Activated naive CD8-positive, alpha-beta T cell treated with anti-CD3 and anti-CD28 coated beads, Interleukin-2, amount 50 U/mL, for 24 hours (primary cell): ENCODE data around the gene POLR1D.

Experiments
- ATAC-seq: fragments of 150-1000 bp; cut with Tn5 transposase; one replicate; pipeline ENCODE4 v1.10.0; 2021
- DNase-seq: peaks from one replicate; pipeline ENCODE4 v3.0.0; 2021
- H3K27ac Mint-ChIP-seq: one replicate; pipeline ENCODE4 v1.8.0; 2021; ENCODE audit warnings: mild to moderate bottlenecking, mixed read lengths
- H3K27me3 Mint-ChIP-seq: one replicate; pipeline ENCODE4 v1.8.0; 2021; ENCODE audit warnings: mixed read lengths
- H3K36me3 Mint-ChIP-seq: one replicate; pipeline ENCODE4 v1.8.0; 2021; ENCODE audit warnings: low read depth, mixed read lengths
- H3K4me1 Mint-ChIP-seq: one replicate; pipeline ENCODE4 v1.8.0; 2021; ENCODE audit warnings: mixed read lengths
- H3K4me3 Mint-ChIP-seq: one replicate; pipeline ENCODE4 v1.8.0; 2021; ENCODE audit warnings: mild to moderate bottlenecking, moderate library complexity, mixed read lengths
- H3K9me3 Mint-ChIP-seq: one replicate; pipeline ENCODE4 v1.8.0; 2021; ENCODE audit warnings: mixed read lengths

POLR1D gene

GRCh38 chr13:27639186-27639585, 17.5 kb downstream of the POLR1D start:
- ATAC-seq, result no peak
- no peak overlapping the region for H3K27ac Mint-ChIP-seq
- H3K27me3 Mint-ChIP-seq, result no peaks in the 10 kb centered on the region
- peaks cover 51% of the 10 kb centered on the region for H3K4me1 Mint-ChIP-seq
- H3K36me3 Mint-ChIP-seq, result peaks cover 25% of the 10 kb centered on the region
- H3K9me3 Mint-ChIP-seq, result no peaks in the 10 kb centered on the region
- no peak overlapping the region for H3K4me3 Mint-ChIP-seq
- DNase-seq, result no peak

- ATAC-seq (no peak), DNase-seq (no peak)
- H3K36me3 Mint-ChIP-seq, result peaks cover 41% of the 10 kb centered on the region
- no peak overlapping the region for H3K4me3 Mint-ChIP-seq
- no peaks in the 10 kb centered on the region for H3K9me3 Mint-ChIP-seq
- H3K27me3 Mint-ChIP-seq, result no peaks in the 10 kb centered on the region
- H3K4me1 Mint-ChIP-seq, result peaks cover 42% of the 10 kb centered on the region
- H3K27ac Mint-ChIP-seq, result no peak overlapping the region
Observed at GRCh38 chr13:27641711-27642502, 20.2 kb downstream of the POLR1D start.

- H3K4me1 Mint-ChIP-seq, result peaks cover 31% of the 10 kb centered on the region
- H3K9me3 Mint-ChIP-seq, result no peaks in the 10 kb centered on the region
- no peak overlapping the region for H3K4me3 Mint-ChIP-seq
- no peak for DNase-seq
- H3K27ac Mint-ChIP-seq, result no peak overlapping the region
- no peaks in the 10 kb centered on the region for H3K27me3 Mint-ChIP-seq
- H3K36me3 Mint-ChIP-seq, result peaks cover 43% of the 10 kb centered on the region
- ATAC-seq, result peak; percentile 20
Observed at GRCh38 chr13:27643334-27644132, 21.8 kb downstream of the POLR1D start.

GRCh38 chr13:27644302-27644701, 22.6 kb downstream of the POLR1D start:
- Mint-ChIP-seq H3K4me3 (no peak overlapping the region), H3K27ac (no peak overlapping the region), H3K27me3 (no peaks in the 10 kb centered on the region), H3K9me3 (no peaks in the 10 kb centered on the region), H3K36me3 (peaks cover 46% of the 10 kb centered on the region), H3K4me1 (peaks cover 28% of the 10 kb centered on the region)
- ATAC-seq, result no peak
- no peak for DNase-seq

GRCh38 chr13:27650312-27650711, 28.6 kb downstream of the POLR1D start:
- Mint-ChIP-seq H3K27me3 (no peaks in the 10 kb centered on the region), H3K36me3 (peaks cover 59% of the 10 kb centered on the region), H3K27ac (no peak overlapping the region), H3K4me3 (no peak overlapping the region), H3K9me3 (peaks cover 17% of the 10 kb centered on the region), H3K4me1 (peaks cover under 1% of the 10 kb centered on the region)
- DNase-seq, result no peak
- no peak for ATAC-seq

- no peak for ATAC-seq
- Mint-ChIP-seq H3K27me3 (no peaks in the 10 kb centered on the region), H3K36me3 (peaks cover 37% of the 10 kb centered on the region), H3K4me1 (no peaks in the 10 kb centered on the region), H3K27ac (no peak overlapping the region), H3K4me3 (no peak overlapping the region), H3K9me3 (peaks cover 17% of the 10 kb centered on the region)
- DNase-seq, result no peak
Observed at GRCh38 chr13:27654059-27654458, 32.4 kb downstream of the POLR1D start.

GRCh38 chr13:27654816-27655215, 33.1 kb downstream of the POLR1D start:
- ATAC-seq, result no peak
- Mint-ChIP-seq H3K36me3 (peaks cover 34% of the 10 kb centered on the region), H3K4me1 (no peaks in the 10 kb centered on the region), H3K9me3 (peaks cover 12% of the 10 kb centered on the region), H3K27me3 (no peaks in the 10 kb centered on the region), H3K27ac (no peak overlapping the region), H3K4me3 (no peak overlapping the region)
- no peak for DNase-seq

GRCh38 chr13:27657724-27658123, 36.0 kb downstream of the POLR1D start:
- DNase-seq (no peak), ATAC-seq (no peak)
- no peaks in the 10 kb centered on the region for H3K4me1 Mint-ChIP-seq
- no peaks in the 10 kb centered on the region for H3K27me3 Mint-ChIP-seq
- no peak overlapping the region for H3K4me3 Mint-ChIP-seq
- no peak overlapping the region for H3K27ac Mint-ChIP-seq
- H3K36me3 Mint-ChIP-seq, result peaks cover 19% of the 10 kb centered on the region
- H3K9me3 Mint-ChIP-seq, result no peaks in the 10 kb centered on the region

- Mint-ChIP-seq H3K9me3 (no peaks in the 10 kb centered on the region), H3K27ac (no peak overlapping the region), H3K4me3 (no peak overlapping the region), H3K36me3 (peaks cover 19% of the 10 kb centered on the region), H3K4me1 (no peaks in the 10 kb centered on the region), H3K27me3 (no peaks in the 10 kb centered on the region)
- ATAC-seq (no peak), DNase-seq (no peak)
Observed at GRCh38 chr13:27658546-27658945, 36.9 kb downstream of the POLR1D start.

- peaks cover 15% of the 10 kb centered on the region for H3K36me3 Mint-ChIP-seq
- no peak for DNase-seq
- no peaks in the 10 kb centered on the region for H3K4me1 Mint-ChIP-seq
- H3K9me3 Mint-ChIP-seq, result no peaks in the 10 kb centered on the region
- H3K4me3 Mint-ChIP-seq, result no peak overlapping the region
- H3K27me3 Mint-ChIP-seq, result no peaks in the 10 kb centered on the region
- no peak for ATAC-seq
- no peak overlapping the region for H3K27ac Mint-ChIP-seq
Observed at GRCh38 chr13:27659145-27659865, 37.6 kb downstream of the POLR1D start.

- DNase-seq (no peak), ATAC-seq (no peak)
- Mint-ChIP-seq H3K36me3 (peaks cover 20% of the 10 kb centered on the region), H3K4me1 (no peaks in the 10 kb centered on the region), H3K27ac (no peak overlapping the region), H3K27me3 (no peaks in the 10 kb centered on the region), H3K9me3 (no peaks in the 10 kb centered on the region), H3K4me3 (no peak overlapping the region)
Observed at GRCh38 chr13:27660511-27660910, 38.8 kb downstream of the POLR1D start.

- no peak overlapping the region for H3K4me3 Mint-ChIP-seq
- DNase-seq (no peak), ATAC-seq (no peak)
- no peaks in the 10 kb centered on the region for H3K4me1 Mint-ChIP-seq
- H3K9me3 Mint-ChIP-seq, result no peaks in the 10 kb centered on the region
- H3K36me3 Mint-ChIP-seq, result peaks cover 20% of the 10 kb centered on the region
- H3K27ac Mint-ChIP-seq, result no peak overlapping the region
- H3K27me3 Mint-ChIP-seq, result no peaks in the 10 kb centered on the region
Observed at GRCh38 chr13:27661017-27661416, 39.3 kb downstream of the POLR1D start.

- no peak for DNase-seq
- H3K4me1 Mint-ChIP-seq, result no peaks in the 10 kb centered on the region
- no peaks in the 10 kb centered on the region for H3K9me3 Mint-ChIP-seq
- no peak overlapping the region for H3K4me3 Mint-ChIP-seq
- H3K36me3 Mint-ChIP-seq, result peaks cover 25% of the 10 kb centered on the region
- no peak overlapping the region for H3K27ac Mint-ChIP-seq
- ATAC-seq, result no peak
- no peaks in the 10 kb centered on the region for H3K27me3 Mint-ChIP-seq
Observed at GRCh38 chr13:27662738-27663470, 41.2 kb downstream of the POLR1D start.

GRCh38 chr13:27663947-27664346, 42.3 kb downstream of the POLR1D start:
- H3K36me3 Mint-ChIP-seq, result peaks cover 21% of the 10 kb centered on the region
- no peaks in the 10 kb centered on the region for H3K4me1 Mint-ChIP-seq
- no peak for ATAC-seq
- no peak for DNase-seq
- H3K27me3 Mint-ChIP-seq, result no peaks in the 10 kb centered on the region
- no peak overlapping the region for H3K27ac Mint-ChIP-seq
- H3K9me3 Mint-ChIP-seq, result no peaks in the 10 kb centered on the region
- H3K4me3 Mint-ChIP-seq, result no peak overlapping the region
